ENCODE measurements around the gene PLA2G12B. TPM values are rescaled to one million over a fixed set of nuclear protein-coding genes. Genes with fewer than 3 reads are reported as not detected.
"Not testable (repeated sequence)": the region's sequence is repeated elsewhere in the genome, so short reads cannot be mapped to it uniquely, and the experiment has no call there.

PLA2G12B gene
- total RNA-seq, 1 donor from 2014 or later: not detected

GRCh38 chr10:72924351-72924750 is 30.3 kb downstream of the PLA2G12B start:
- Mint-ChIP-seq H3K36me3 (ENCODE audit: unreplicated experiment) (peaks cover 11% of the 10 kb centered on the region), H3K27ac (ENCODE audit: unreplicated experiment) (no peak overlapping the region), H3K27me3 (ENCODE audit: unreplicated experiment) (peaks cover 3% of the 10 kb centered on the region)

GRCh38 chr10:72921147-72921683 is 33.4 kb downstream of the PLA2G12B start:
- H3K36me3 Mint-ChIP-seq (ENCODE audit: unreplicated experiment): peaks cover 11% of the 10 kb centered on the region
- not testable (repeated sequence) for DNase-seq; H3K27me3 Mint-ChIP-seq (ENCODE audit: unreplicated experiment); H3K27ac Mint-ChIP-seq (ENCODE audit: unreplicated experiment); H3K9me3 Mint-ChIP-seq (ENCODE audit: unreplicated experiment); H3K4me1 Mint-ChIP-seq (ENCODE audit: low read depth, unreplicated experiment); H3K4me3 Mint-ChIP-seq (ENCODE audit: unreplicated experiment)

More at GRCh38 chr10:72924351-72924750, 30.3 kb downstream of the PLA2G12B start:
- Mint-ChIP-seq H3K4me1 (ENCODE audit: low read depth, unreplicated experiment) (no peaks in the 10 kb centered on the region), H3K9me3 (ENCODE audit: unreplicated experiment) (peaks cover 2% of the 10 kb centered on the region), H3K4me3 (ENCODE audit: unreplicated experiment) (no peak overlapping the region)
- no peak for TF ChIP-seq CTCF (IDR thresholded peaks at IDR 0.05; ENCODE audit: partially characterized antibody, unreplicated experiment)
- no peak for DNase-seq

- Mint-ChIP-seq H3K27me3 (ENCODE audit: unreplicated experiment) (peaks cover 3% of the 10 kb centered on the region), H3K4me3 (ENCODE audit: unreplicated experiment) (no peak overlapping the region), H3K4me1 (ENCODE audit: low read depth, unreplicated experiment) (no peaks in the 10 kb centered on the region), H3K9me3 (ENCODE audit: unreplicated experiment) (no peaks in the 10 kb centered on the region), H3K27ac (ENCODE audit: unreplicated experiment) (no peak overlapping the region), H3K36me3 (ENCODE audit: unreplicated experiment) (peaks cover 11% of the 10 kb centered on the region)
- TF ChIP-seq CTCF (IDR thresholded peaks at IDR 0.05; ENCODE audit: partially characterized antibody, unreplicated experiment): no peak
- DNase-seq: no peak
Measured at GRCh38 chr10:72918352-72918751, 36.3 kb downstream of the PLA2G12B start.

GRCh38 chr10:72917803-72918332 is 36.7 kb downstream of the PLA2G12B start:
- H3K36me3 Mint-ChIP-seq (ENCODE audit: unreplicated experiment): peaks cover 11% of the 10 kb centered on the region
- not testable (repeated sequence) for H3K4me1 Mint-ChIP-seq (ENCODE audit: low read depth, unreplicated experiment); H3K9me3 Mint-ChIP-seq (ENCODE audit: unreplicated experiment); DNase-seq; H3K4me3 Mint-ChIP-seq (ENCODE audit: unreplicated experiment); H3K27ac Mint-ChIP-seq (ENCODE audit: unreplicated experiment); H3K27me3 Mint-ChIP-seq (ENCODE audit: unreplicated experiment)

GRCh38 chr10:72917201-72917600 is 37.4 kb downstream of the PLA2G12B start:
- not testable (repeated sequence) for H3K4me1 Mint-ChIP-seq (ENCODE audit: low read depth, unreplicated experiment); DNase-seq; H3K4me3 Mint-ChIP-seq (ENCODE audit: unreplicated experiment); H3K27me3 Mint-ChIP-seq (ENCODE audit: unreplicated experiment); H3K27ac Mint-ChIP-seq (ENCODE audit: unreplicated experiment); H3K9me3 Mint-ChIP-seq (ENCODE audit: unreplicated experiment)
- peaks cover 11% of the 10 kb centered on the region for H3K36me3 Mint-ChIP-seq (ENCODE audit: unreplicated experiment)

GRCh38 chr10:72913287-72913686 is 41.3 kb downstream of the PLA2G12B start:
- no peak for TF ChIP-seq CTCF (IDR thresholded peaks at IDR 0.05; ENCODE audit: partially characterized antibody, unreplicated experiment)
- H3K4me1 Mint-ChIP-seq (ENCODE audit: low read depth, unreplicated experiment): no peaks in the 10 kb centered on the region
- no peak overlapping the region for H3K27ac Mint-ChIP-seq (ENCODE audit: unreplicated experiment)
- H3K36me3 Mint-ChIP-seq (ENCODE audit: unreplicated experiment): no peaks in the 10 kb centered on the region
- DNase-seq: no peak
- H3K4me3 Mint-ChIP-seq (ENCODE audit: unreplicated experiment): no peak overlapping the region
- no peaks in the 10 kb centered on the region for H3K9me3 Mint-ChIP-seq (ENCODE audit: unreplicated experiment)
- H3K27me3 Mint-ChIP-seq (ENCODE audit: unreplicated experiment): no peaks in the 10 kb centered on the region

Data from glutamatergic neuron (in vitro differentiated cells).